ENCODE results near the gene ALG11.
A peak's percentile ranks its signal among the peaks of the same experiment; 100 is the strongest.
"Not testable (repeated sequence)": the region's sequence is repeated elsewhere in the genome, so short reads cannot be mapped to it uniquely, and the experiment has no call there.

The ALG11 gene

GRCh38 chr13:52029569-52029968 lies 17.4 kb downstream of the ALG11 start:
- DNase-seq (ENCODE audit: low spot score): no peak

GRCh38 chr13:52030401-52030800 lies 18.2 kb downstream of the ALG11 start:
- not testable (repeated sequence) for DNase-seq (ENCODE audit: low spot score)

- DNase-seq (ENCODE audit: low spot score): no peak
Measured at GRCh38 chr13:52033039-52033438, 20.8 kb downstream of the ALG11 start.

GRCh38 chr13:52034616-52035226 lies 22.5 kb downstream of the ALG11 start:
- no peak for DNase-seq (ENCODE audit: low spot score)

- no peak for DNase-seq (ENCODE audit: low spot score)
Measured at GRCh38 chr13:52036037-52036436, 23.8 kb downstream of the ALG11 start.

GRCh38 chr13:52043675-52044074 lies 31.5 kb downstream of the ALG11 start:
- no peak for DNase-seq (ENCODE audit: low spot score)

- no peak for DNase-seq (ENCODE audit: low spot score)
Measured at GRCh38 chr13:52047463-52047862, 35.3 kb downstream of the ALG11 start.

GRCh38 chr13:52048516-52048915 lies 36.3 kb downstream of the ALG11 start:
- DNase-seq (ENCODE audit: low spot score): no peak

GRCh38 chr13:52051400-52051799 lies 39.2 kb downstream of the ALG11 start:
- DNase-seq (ENCODE audit: low spot score): no peak

GRCh38 chr13:52053460-52053859 lies 41.3 kb downstream of the ALG11 start:
- DNase-seq (ENCODE audit: low spot score): no peak

GRCh38 chr13:52061064-52061463 lies 48.9 kb downstream of the ALG11 start:
- not testable (repeated sequence) for DNase-seq (ENCODE audit: low spot score)

GRCh38 chr13:52061587-52061986 lies 49.4 kb downstream of the ALG11 start:
- no peak for DNase-seq (ENCODE audit: low spot score)

GRCh38 chr13:52067237-52067636 lies 55.0 kb downstream of the ALG11 start:
- no peak for DNase-seq (ENCODE audit: low spot score)

GRCh38 chr13:52070929-52071523 lies 58.8 kb downstream of the ALG11 start:
- peak; percentile 26 for DNase-seq (ENCODE audit: low spot score)
